ENCODE results near the gene IDNK. TPM values are rescaled to one million over a fixed set of nuclear protein-coding genes. Genes with fewer than 3 reads are reported as not detected.

IDNK gene
- total RNA-seq, 3 donors from 2014 or later (not counting 1 experiment from before 2014, with no cell fraction given), result 12.5 to 13.5 (median 13.0) TPM

GRCh38 chr9:83681490-83681889 lies 58.5 kb downstream of the IDNK start:
- no peaks in the 10 kb centered on the region for H3K9me3 ChIP-seq (ENCODE audit: control insufficient read depth, insufficient read depth, low read length)
- Mint-ChIP-seq H3K4me3 (no peak overlapping the region), H3K27me3 (ENCODE audit: low read depth in 2 of 2) (no peaks in the 10 kb centered on the region), H3K9me3 (no peaks in the 10 kb centered on the region), H3K27ac (peak overlapping the region; percentile 57 to 70), H3K4me1 (peaks cover 27 to 32% of the 10 kb centered on the region in 2 donors), H3K36me3 (peaks cover 5% of the 10 kb centered on the region)
- no peak overlapping the region for H3K4me3 ChIP-seq (ENCODE audit: low read length)
- H3K27me3 ChIP-seq (ENCODE audit: control insufficient read depth, insufficient read depth, low read length), result no peaks in the 10 kb centered on the region
- DNase-seq, result no peak
- 95% methylated on average over 1 of the region's 2 CpGs for WGBS (ENCODE audit: insufficient coverage)
- no peak for TF ChIP-seq CTCF (IDR thresholded peaks at IDR 0.05)
- H3K36me3 ChIP-seq (ENCODE audit: control insufficient read depth, insufficient read depth, low read length), result peaks cover 48% of the 10 kb centered on the region
- H3K4me1 ChIP-seq (ENCODE audit: control insufficient read depth, insufficient read depth, low read length), result no peaks in the 10 kb centered on the region
- no peak for ATAC-seq
- no peak overlapping the region for H3K27ac ChIP-seq (ENCODE audit: low read length)
- intact Hi-C loops (cut with micrococcal nuclease), result no loop called here

- no peak for ATAC-seq
- intact Hi-C loops (cut with micrococcal nuclease), result no loop called here
- WGBS (ENCODE audit: insufficient coverage), result 97% methylated on average over 2 of the region's 3 CpGs
- Histone ChIP-seq H3K36me3 (ENCODE audit: control insufficient read depth, insufficient read depth, low read length) (no peaks in the 10 kb centered on the region), H3K27ac (ENCODE audit: low read length) (no peak overlapping the region), H3K4me3 (ENCODE audit: low read length) (no peak overlapping the region), H3K4me1 (ENCODE audit: control insufficient read depth, insufficient read depth, low read length) (peaks cover 4% of the 10 kb centered on the region), H3K9me3 (ENCODE audit: control insufficient read depth, insufficient read depth, low read length) (no peaks in the 10 kb centered on the region), H3K27me3 (ENCODE audit: control insufficient read depth, insufficient read depth, low read length) (no peaks in the 10 kb centered on the region)
- Mint-ChIP-seq H3K36me3 (no peaks in the 10 kb centered on the region), H3K9me3 (no peaks in the 10 kb centered on the region), H3K27ac (no peak overlapping the region), H3K4me3 (peak overlapping the region; percentile 25), H3K27me3 (ENCODE audit: low read depth in 2 of 2) (no peaks in the 10 kb centered on the region), H3K4me1 (peaks cover 68 to 70% of the 10 kb centered on the region in 2 donors)
- no peak for DNase-seq
- TF ChIP-seq CTCF (IDR thresholded peaks at IDR 0.05), result no peak
Measured at GRCh38 chr9:83688921-83689320, 66.0 kb downstream of the IDNK start.

- no peak for TF ChIP-seq CTCF (IDR thresholded peaks at IDR 0.05)
- no peaks in the 10 kb centered on the region for H3K36me3 ChIP-seq (ENCODE audit: control insufficient read depth, insufficient read depth, low read length)
- H3K9me3 ChIP-seq (ENCODE audit: control insufficient read depth, insufficient read depth, low read length), result no peaks in the 10 kb centered on the region
- DNase-seq (no peak), ATAC-seq (no peak)
- H3K36me3 Mint-ChIP-seq, result no peaks in the 10 kb centered on the region
- WGBS (ENCODE audit: insufficient coverage), result 76% methylated on average over 3 of the region's 3 CpGs
- no peaks in the 10 kb centered on the region for H3K9me3 Mint-ChIP-seq
- intact Hi-C loops (cut with micrococcal nuclease), result no loop called here
- H3K4me3 ChIP-seq (ENCODE audit: low read length), result no peak overlapping the region
- H3K27ac Mint-ChIP-seq, result peak overlapping the region in 1 of 2 donors; percentile 66
- H3K4me1 ChIP-seq (ENCODE audit: control insufficient read depth, insufficient read depth, low read length), result peaks cover 11% of the 10 kb centered on the region
- H3K4me1 Mint-ChIP-seq, result peaks cover 70 to 75% of the 10 kb centered on the region in 2 donors
- H3K4me3 Mint-ChIP-seq, result no peak overlapping the region
- H3K27me3 Mint-ChIP-seq (ENCODE audit: low read depth in 2 of 2), result no peaks in the 10 kb centered on the region
- no peak overlapping the region for H3K27ac ChIP-seq (ENCODE audit: low read length)
- no peaks in the 10 kb centered on the region for H3K27me3 ChIP-seq (ENCODE audit: control insufficient read depth, insufficient read depth, low read length)
Measured at GRCh38 chr9:83691492-83691891, 68.5 kb downstream of the IDNK start.

Other genes starting within 250 kb of the IDNK start
- gene FRMD3, start 84.7 kb upstream of the IDNK start, total RNA-seq, result 1 to 10 TPM; 1.2 to 2.4 (median 2.1) TPM
- 100 to 1,000 TPM; 137 to 151 (median 141) TPM for gene UBQLN1, start 84.8 kb downstream of the IDNK start, total RNA-seq
- 1 to 10 TPM; 4.0 to 9.4 (median 5.6) TPM for gene GKAP1, start 194.6 kb downstream of the IDNK start, total RNA-seq